Upper lobe of left lung (tissue), 4 donors: ENCODE data around the gene AQR.

ENCODE experiments used
- POLR2A ChIP-seq, 4 donors: fragments of 450-650 bp; IDR thresholded peaks; one replicate each; pipeline ENCODE4 v1.5.1; 2016 to 2017; ENCODE audit warnings: antibody characterized with exemption in 4 of 4, mild to moderate bottlenecking in 2 of 4
- POLR2AphosphoS5 ChIP-seq, 2 donors: sonication (generic); formaldehyde crosslinking; IDR thresholded peaks; one replicate each; pipeline ENCODE4 v1.5.1; 2017; ENCODE audit warnings: antibody characterized with exemption in 2 of 2
- TF ChIP-seq, protein P1 (sequence below), 6 experiments: fragments of 450-650 bp in 4 of 6; fragments of 200-600 bp in 2 of 6; sonication (generic) in 2 of 6; IDR thresholded peaks; one replicate each; pipeline ENCODE4 v1.5.1; 2016 to 2019; ENCODE audit warnings: antibody characterized with exemption in 6 of 6

DNA sequence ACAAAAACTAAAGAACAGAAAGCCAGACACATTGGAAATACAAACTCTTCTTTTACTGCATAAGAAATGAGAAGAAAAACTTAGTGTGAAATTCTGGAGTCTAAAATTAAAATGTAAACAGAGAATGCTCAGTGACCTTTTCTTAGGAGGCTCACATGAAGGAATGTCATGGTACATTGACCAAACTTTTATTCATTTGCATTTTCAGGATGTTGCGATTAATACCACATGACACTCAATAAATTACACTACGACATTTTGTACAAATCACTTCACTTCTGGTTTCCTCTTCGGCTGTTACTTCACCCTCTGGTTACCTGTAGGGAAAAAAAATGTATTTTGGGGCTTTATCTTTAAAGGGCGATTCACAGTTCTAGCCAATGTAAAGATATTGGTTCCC lies 117.8 kb downstream of the AQR start:
- TF ChIP-seq POLR2AphosphoS5 (IDR thresholded peaks at IDR 0.05) (no peak), POLR2A (IDR thresholded peaks at IDR 0.05) (no peak)
- TF ChIP-seq, protein P1, sequence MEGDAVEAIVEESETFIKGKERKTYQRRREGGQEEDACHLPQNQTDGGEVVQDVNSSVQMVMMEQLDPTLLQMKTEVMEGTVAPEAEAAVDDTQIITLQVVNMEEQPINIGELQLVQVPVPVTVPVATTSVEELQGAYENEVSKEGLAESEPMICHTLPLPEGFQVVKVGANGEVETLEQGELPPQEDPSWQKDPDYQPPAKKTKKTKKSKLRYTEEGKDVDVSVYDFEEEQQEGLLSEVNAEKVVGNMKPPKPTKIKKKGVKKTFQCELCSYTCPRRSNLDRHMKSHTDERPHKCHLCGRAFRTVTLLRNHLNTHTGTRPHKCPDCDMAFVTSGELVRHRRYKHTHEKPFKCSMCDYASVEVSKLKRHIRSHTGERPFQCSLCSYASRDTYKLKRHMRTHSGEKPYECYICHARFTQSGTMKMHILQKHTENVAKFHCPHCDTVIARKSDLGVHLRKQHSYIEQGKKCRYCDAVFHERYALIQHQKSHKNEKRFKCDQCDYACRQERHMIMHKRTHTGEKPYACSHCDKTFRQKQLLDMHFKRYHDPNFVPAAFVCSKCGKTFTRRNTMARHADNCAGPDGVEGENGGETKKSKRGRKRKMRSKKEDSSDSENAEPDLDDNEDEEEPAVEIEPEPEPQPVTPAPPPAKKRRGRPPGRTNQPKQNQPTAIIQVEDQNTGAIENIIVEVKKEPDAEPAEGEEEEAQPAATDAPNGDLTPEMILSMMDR (IDR thresholded peaks at IDR 0.05), result no peak
